ENCODE measurements around the gene EXO5.
"Not testable (repeated sequence)": the region's sequence is repeated elsewhere in the genome, so short reads cannot be mapped to it uniquely, and the experiment has no call there.

Gene EXO5

GRCh38 chr1:40554807-40555206, 46.2 kb downstream of the EXO5 start:
- DNase-seq (ENCODE audit: low spot score): not testable (repeated sequence)

GRCh38 chr1:40556121-40556520, 47.6 kb downstream of the EXO5 start:
- DNase-seq (ENCODE audit: low spot score): no peak

- DNase-seq (ENCODE audit: low spot score): not testable (repeated sequence)
Measured at GRCh38 chr1:40558241-40558640, 49.7 kb downstream of the EXO5 start.

GRCh38 chr1:40562185-40562584, 53.6 kb downstream of the EXO5 start:
- no peak for DNase-seq (ENCODE audit: low spot score)

GRCh38 chr1:40563266-40563665, 54.7 kb downstream of the EXO5 start:
- no peak for DNase-seq (ENCODE audit: low spot score)

GRCh38 chr1:40564506-40564905, 55.9 kb downstream of the EXO5 start:
- DNase-seq (ENCODE audit: low spot score): no peak

GRCh38 chr1:40564913-40565312, 56.3 kb downstream of the EXO5 start:
- no peak for DNase-seq (ENCODE audit: low spot score)

Data from CD4-positive, alpha-beta T cell treated with Interleukin-2 at 100 ng/mL for 4 hours (primary cell).